GM12873 (cell line): ENCODE data around the gene ACCSL.

Experiments
- TF ChIP-seq, protein P1 (sequence below): IDR thresholded peaks from 2 replicates; pipeline ENCODE4 v1.5.1; 2012; ENCODE audit warnings: low read depth, mild to moderate bottlenecking, moderate library complexity, low read length, control low read depth; ENCODE audit not compliant: insufficient read depth; ENCODE audit errors: missing control alignments

The ACCSL gene

DNA sequence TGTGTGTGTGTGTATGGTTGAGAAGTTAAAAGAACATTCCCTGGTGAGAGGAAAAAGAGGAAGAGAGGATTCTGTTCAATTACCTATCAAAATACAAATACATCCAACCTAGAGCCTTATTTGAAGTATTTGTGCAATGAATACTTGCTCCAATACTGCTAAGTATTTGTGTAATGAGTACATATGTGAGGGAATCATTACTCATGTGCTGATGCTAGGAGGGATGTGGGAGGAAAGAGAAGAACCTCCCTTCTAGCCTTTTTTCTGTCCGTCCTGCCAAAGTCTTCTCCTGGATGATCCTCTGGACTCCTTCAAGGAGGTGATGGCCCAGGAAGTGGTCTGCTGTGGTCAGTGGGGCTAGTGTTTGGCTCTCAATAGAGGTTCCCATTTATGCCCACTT, 36.0 kb upstream of the ACCSL start:
- TF ChIP-seq, protein P1, sequence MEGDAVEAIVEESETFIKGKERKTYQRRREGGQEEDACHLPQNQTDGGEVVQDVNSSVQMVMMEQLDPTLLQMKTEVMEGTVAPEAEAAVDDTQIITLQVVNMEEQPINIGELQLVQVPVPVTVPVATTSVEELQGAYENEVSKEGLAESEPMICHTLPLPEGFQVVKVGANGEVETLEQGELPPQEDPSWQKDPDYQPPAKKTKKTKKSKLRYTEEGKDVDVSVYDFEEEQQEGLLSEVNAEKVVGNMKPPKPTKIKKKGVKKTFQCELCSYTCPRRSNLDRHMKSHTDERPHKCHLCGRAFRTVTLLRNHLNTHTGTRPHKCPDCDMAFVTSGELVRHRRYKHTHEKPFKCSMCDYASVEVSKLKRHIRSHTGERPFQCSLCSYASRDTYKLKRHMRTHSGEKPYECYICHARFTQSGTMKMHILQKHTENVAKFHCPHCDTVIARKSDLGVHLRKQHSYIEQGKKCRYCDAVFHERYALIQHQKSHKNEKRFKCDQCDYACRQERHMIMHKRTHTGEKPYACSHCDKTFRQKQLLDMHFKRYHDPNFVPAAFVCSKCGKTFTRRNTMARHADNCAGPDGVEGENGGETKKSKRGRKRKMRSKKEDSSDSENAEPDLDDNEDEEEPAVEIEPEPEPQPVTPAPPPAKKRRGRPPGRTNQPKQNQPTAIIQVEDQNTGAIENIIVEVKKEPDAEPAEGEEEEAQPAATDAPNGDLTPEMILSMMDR: no peak

DNA sequence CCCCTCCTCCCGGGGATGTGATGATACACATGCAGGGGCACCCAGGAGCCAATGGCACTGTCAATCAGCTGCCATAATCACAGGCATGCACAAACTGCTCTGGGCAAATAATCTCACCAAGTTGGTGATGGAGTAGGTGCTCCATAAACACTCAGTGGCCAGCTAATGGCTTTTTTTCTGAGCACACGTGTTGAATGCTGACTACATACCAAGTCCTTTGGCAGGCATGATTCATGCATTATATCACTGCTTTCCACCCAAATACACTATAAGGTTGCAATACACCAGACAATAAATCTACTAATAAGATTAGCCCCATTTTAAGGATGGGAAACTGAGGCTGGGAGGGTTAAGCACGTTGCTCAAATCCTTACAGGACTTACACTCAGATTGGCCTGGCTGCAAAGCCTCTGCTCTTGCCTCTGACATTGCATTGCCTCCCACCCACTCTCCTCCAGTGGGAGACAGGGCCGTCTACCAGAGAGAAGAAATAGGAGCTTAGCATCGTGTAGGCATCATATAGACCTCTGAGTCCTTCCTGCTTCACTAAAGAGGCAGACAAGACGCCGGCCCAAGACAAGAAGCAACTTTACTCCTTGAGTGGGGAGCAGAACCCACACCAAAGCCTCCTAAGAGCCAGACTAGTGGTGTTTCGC, 32.7 kb upstream of the ACCSL start:
- TF ChIP-seq, protein P1: no peak

DNA sequence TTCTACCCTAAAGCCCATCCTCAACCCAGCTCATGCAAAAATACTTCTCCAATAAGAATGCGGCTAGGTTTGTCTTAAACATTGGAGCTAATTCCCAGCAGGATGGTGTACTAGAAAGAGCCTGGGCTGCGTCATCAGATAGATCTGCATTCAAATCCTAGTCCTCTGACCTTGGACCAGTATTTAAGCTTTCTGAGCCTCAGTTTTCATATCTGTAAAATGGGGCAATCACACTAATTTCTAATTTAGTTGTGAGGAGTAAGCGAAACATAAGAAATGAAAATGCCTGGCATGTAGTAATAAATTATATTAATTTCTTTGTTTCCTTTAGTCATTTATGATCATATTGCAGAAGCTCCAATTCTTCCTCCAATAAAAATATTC, 32.2 kb upstream of the ACCSL start:
- TF ChIP-seq, protein P1: no peak

DNA sequence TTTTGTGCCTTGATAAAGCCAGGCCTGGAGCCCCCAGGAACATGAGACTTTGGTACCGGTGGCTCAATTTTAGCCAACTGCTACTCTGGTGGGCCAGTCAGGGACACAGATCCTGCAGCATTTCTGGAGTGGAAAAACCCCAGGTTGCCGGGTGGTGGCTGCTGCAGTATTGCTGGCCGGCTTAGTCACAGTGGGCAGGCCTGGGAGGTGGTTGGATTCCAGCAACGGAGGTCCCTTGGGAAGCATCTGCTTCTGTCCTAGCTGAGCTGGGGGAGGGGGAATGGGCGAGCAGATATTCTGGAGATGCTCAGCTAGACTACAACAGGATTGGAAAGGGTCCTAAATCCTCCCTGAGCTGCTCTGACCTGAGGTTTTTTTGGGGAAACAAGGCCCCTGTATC, 31.6 kb upstream of the ACCSL start:
- TF ChIP-seq, protein P1: no peak

DNA sequence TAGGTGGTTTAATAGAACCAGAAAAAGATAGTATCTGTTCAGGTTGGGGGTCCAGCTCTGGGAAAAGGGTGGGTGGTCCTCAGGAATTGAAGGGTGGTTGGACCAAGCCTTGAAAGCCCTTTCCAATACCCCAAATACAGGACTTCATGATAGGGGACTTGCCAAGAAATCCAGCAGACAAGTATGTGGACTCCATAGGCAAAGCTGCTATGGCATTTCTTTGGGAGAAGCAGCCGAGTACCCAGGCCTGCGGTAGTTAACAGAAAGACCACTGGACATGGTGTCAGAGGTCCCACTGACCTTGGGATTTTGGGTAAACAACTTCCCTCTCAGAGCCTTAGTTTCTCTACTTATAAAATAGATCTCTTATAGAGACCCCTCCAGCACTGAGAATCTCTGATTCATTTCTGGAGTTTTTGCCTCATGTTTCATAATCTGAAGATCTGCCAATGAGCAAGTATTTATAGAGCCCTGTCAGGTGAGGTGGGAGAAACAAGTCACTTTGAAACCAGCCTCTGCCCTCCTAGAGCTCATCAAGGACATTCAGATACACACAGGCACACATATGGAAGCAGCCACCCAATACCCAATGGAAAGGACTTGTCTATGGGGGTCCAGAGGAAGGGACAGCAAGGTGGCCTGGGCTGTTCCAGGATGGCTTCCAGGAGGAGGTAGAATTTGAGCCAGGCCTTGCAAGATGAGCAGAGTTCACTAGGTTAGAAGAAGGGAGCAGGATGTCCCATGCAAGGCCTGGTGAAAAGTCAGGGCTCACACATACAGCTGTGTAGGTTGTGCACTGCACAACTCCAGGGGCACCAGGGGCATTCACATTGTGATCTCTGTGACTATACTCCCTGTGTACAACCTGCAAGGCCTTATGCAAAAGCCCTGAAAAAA, 31.0 kb upstream of the ACCSL start:
- TF ChIP-seq, protein P1: no peak

DNA sequence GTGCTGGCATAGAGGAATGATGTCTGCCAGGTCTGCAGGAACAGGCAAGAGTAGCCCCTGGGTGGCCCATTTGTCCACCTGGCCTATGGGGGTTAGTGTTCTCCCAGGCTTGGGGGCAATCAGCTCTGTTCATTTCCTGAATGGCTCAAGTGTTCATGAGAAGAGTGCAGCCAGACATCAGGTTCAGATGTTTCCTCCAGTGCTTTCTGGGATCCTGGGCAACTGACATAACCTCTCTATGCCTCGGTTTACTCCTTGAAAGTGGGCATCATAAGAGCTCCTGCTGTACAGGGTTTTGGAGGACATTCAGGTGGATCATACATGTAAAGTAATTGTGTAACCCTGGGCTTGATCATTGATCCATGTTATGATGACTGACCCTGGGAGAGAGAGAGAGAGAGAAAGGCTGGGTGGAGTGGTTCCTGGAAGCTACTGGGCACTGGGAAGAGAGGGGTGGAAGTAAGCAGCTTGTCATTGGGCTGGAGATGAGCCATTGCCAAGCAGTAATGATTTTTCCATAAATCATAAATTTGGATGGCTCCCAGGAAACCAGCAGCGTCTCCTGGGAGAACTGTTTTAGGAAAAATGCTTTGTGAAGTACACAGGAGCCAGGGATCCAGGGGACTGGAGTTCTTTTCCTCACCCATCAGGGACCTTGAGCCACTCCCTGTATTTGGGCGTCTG, 30.2 kb upstream of the ACCSL start:
- TF ChIP-seq, protein P1: no peak

DNA sequence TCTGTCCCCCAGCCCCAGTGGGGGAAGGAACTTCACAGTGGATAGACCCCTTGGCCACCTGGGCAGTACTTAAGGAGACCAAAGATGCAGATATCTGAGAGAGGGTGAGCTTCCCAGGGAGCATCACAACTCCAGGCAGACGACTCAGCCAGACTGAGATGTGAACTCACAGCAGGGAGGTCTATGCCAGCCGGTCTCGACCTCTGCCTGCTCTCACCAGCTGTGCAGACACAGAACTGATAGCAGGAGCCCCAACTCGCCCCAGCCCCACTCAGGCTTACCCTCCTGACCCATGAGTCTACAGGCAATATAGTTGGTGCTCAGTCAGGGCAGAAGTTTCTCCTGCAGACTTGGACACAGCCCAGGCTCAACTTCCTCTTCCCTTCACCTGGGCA, 29.7 kb upstream of the ACCSL start:
- TF ChIP-seq, protein P1: no peak
